Stimulated activated CD8-positive, alpha-beta memory T cell treated with anti-CD3 and anti-CD28 coated beads, Interleukin-15, amount 100 ng/mL, for 4 hours (primary cell): Measurements from ENCODE around the gene LRRC39.

ENCODE experiments used
- DNase-seq, 2 donors: peaks; one replicate each; pipeline ENCODE4 v3.0.0-alpha.2; 2020; ENCODE audit warnings: low read depth in 2 of 2

Gene LRRC39

GRCh38 chr1:100147875-100148274 lies 30.2 kb downstream of the LRRC39 start:
- no peak for DNase-seq

GRCh38 chr1:100146958-100147357 lies 31.1 kb downstream of the LRRC39 start:
- no peak for DNase-seq

GRCh38 chr1:100145116-100145515 lies 32.9 kb downstream of the LRRC39 start:
- no peak for DNase-seq

- no peak for DNase-seq
Observed at GRCh38 chr1:100142343-100142742, 35.7 kb downstream of the LRRC39 start.

- no peak for DNase-seq
Observed at GRCh38 chr1:100141192-100141591, 36.9 kb downstream of the LRRC39 start.

GRCh38 chr1:100137602-100138001 lies 40.5 kb downstream of the LRRC39 start:
- no peak for DNase-seq

GRCh38 chr1:100134872-100135271 lies 43.2 kb downstream of the LRRC39 start:
- no peak for DNase-seq

- DNase-seq: peak; percentile 82 to 94
Observed at GRCh38 chr1:100132566-100133477, 45.2 kb downstream of the LRRC39 start, which contains the start of the genes SASS6 and TRMT13. SASS6 (minus strand) TSS chr1:100132930; CDS start chr1:100132814, 116 bp downstream. TRMT13 (plus strand) TSS chr1:100133163; CDS start chr1:100133169, 6 bp downstream.

GRCh38 chr1:100131623-100132022 lies 46.4 kb downstream of the LRRC39 start:
- no peak for DNase-seq

GRCh38 chr1:100130552-100131077 lies 47.4 kb downstream of the LRRC39 start:
- DNase-seq: no peak

- DNase-seq: no peak
Observed at GRCh38 chr1:100127226-100127625, 50.8 kb downstream of the LRRC39 start.

- no peak for DNase-seq
Observed at GRCh38 chr1:100122177-100122576, 55.9 kb downstream of the LRRC39 start.

GRCh38 chr1:100115524-100115923 lies 62.5 kb downstream of the LRRC39 start:
- no peak for DNase-seq

GRCh38 chr1:100109554-100110066 lies 68.4 kb downstream of the LRRC39 start:
- no peak for DNase-seq

GRCh38 chr1:100107696-100108095 lies 70.4 kb downstream of the LRRC39 start:
- DNase-seq: no peak

- DNase-seq: no peak
Observed at GRCh38 chr1:100101564-100101963, 76.5 kb downstream of the LRRC39 start.

GRCh38 chr1:100100202-100100601 lies 77.9 kb downstream of the LRRC39 start:
- no peak for DNase-seq
